Caco-2 (cell line): ENCODE data around the gene LTB4R. TPM values are rescaled to one million over a fixed set of nuclear protein-coding genes. Genes with fewer than 3 reads are reported as not detected.

Experiments used
- Bru-seq: library from RNA; stranded (reverse); fragments of 400-500 nt; gene quantifications from one replicate; lab custom pipeline; 2021; lab: Mats Ljungman, UMichigan
- BruChase-seq, 2 experiments: library from RNA; stranded (reverse); fragments of 400-500 nt; gene quantifications; one replicate each; lab custom pipeline; 2021; lab: Mats Ljungman, UMichigan
- BruUV-seq: library from RNA; stranded (reverse); fragments of 400-500 nt; replicated peaks from 2 replicates; lab custom pipeline; 2021; lab: Mats Ljungman, UMichigan
- CTCF ChIA-PET: fragments of 300-600 bp; sonication (Branson Sonifier 250); formaldehyde crosslinking; loops from one replicate; lab custom pipeline; 2022; ENCODE audit warnings: antibody characterized with exemption; lab: Charles Lee
- POLR2A ChIA-PET: fragments of 300-600 bp; sonication (Branson Sonifier 250); formaldehyde crosslinking; loops from one replicate; lab custom pipeline; 2022; ENCODE audit warnings: antibody characterized with exemption; lab: Charles Lee
- DNase-seq, 2 experiments: peaks; one replicate each; pipeline versions ENCODE4 v3.0.0 to v3.0.0-alpha.2; 2020 to 2022
- H3K27me3 ChIP-seq: replicated peaks from 2 replicates; pipeline ENCODE4 v1.6.0; 2011; ENCODE audit warnings: low read length; ENCODE audit not compliant: control insufficient read depth, insufficient read depth
- H3K36me3 ChIP-seq: 2 replicates; pipeline ENCODE4 v1.5.1; 2011; ENCODE audit warnings: low read length; ENCODE audit not compliant: control insufficient read depth, insufficient read depth
- H3K4me1 ChIP-seq: fragments of 250-450 bp; sonication (Bioruptor Pico); 2 replicates; pipeline ENCODE4 v1.5.1; 2020; ENCODE audit warnings: mild to moderate bottlenecking
- H3K4me3 ChIP-seq: 2 replicates; pipeline ENCODE4 v1.5.1; 2011; ENCODE audit warnings: low read depth, mild to moderate bottlenecking, control low read depth, low read length
- H3K9me3 ChIP-seq: fragments of 250-450 bp; sonication (Bioruptor Pico); 2 replicates; pipeline ENCODE4 v1.5.1; 2020; ENCODE audit warnings: mild to moderate bottlenecking, moderate library complexity
- H3K27ac Mint-ChIP-seq: one replicate; pipeline ENCODE4 v1.8.0; 2022; ENCODE audit warnings: mixed read lengths; ENCODE audit not compliant: unreplicated experiment
- H3K27me3 Mint-ChIP-seq: one replicate; pipeline ENCODE4 v1.8.0; 2022; ENCODE audit warnings: mixed read lengths; ENCODE audit not compliant: insufficient read depth, unreplicated experiment
- H3K36me3 Mint-ChIP-seq: one replicate; pipeline ENCODE4 v1.8.0; 2022; ENCODE audit warnings: mild to moderate bottlenecking, mixed read lengths; ENCODE audit not compliant: insufficient read depth, unreplicated experiment
- H3K4me1 Mint-ChIP-seq: one replicate; pipeline ENCODE4 v1.8.0; 2022; ENCODE audit warnings: low read depth, mixed read lengths; ENCODE audit not compliant: unreplicated experiment
- H3K4me3 Mint-ChIP-seq: one replicate; pipeline ENCODE4 v1.8.0; 2022; ENCODE audit warnings: mild to moderate bottlenecking, moderate library complexity, mixed read lengths; ENCODE audit not compliant: unreplicated experiment
- H3K9me3 Mint-ChIP-seq: one replicate; pipeline ENCODE4 v1.8.0; 2022; ENCODE audit warnings: mixed read lengths; ENCODE audit not compliant: unreplicated experiment
- CTCF ChIP-seq, 2 experiments: fragments of 200-600 bp in 1 of 2; IDR thresholded peaks; 1 replicate in 1 of 2; 2 replicates in 1 of 2; pipeline versions ENCODE4 v1.5.1 to v1.8.0; 2011 to 2022; ENCODE audit warnings: antibody characterized with exemption in 1 of 2, control low read depth in 1 of 2, inconsistent platforms in 1 of 2, low read depth in 1 of 2, low read length in 1 of 2, mild to moderate bottlenecking in 1 of 2, moderate library complexity in 1 of 2; ENCODE audit not compliant: insufficient read depth in 1 of 2, severe bottlenecking in 1 of 2, unreplicated experiment in 1 of 2
- intact Hi-C: fragments of 100-400 bp; cut with micrococcal nuclease; formaldehyde crosslinking; loops from one replicate; pipeline ENCODE4 v1.10.0; 2022; ENCODE audit not compliant: unreplicated experiment
- long read RNA-seq: library from polyadenylated mRNA; stranded (forward); transcript quantifications from one replicate; pipeline ENCODE4 v2.0.0, GENCODE V29; 2022
- total RNA-seq: library from RNA; stranded (reverse); gene quantifications from 2 replicates; pipeline ENCODE4 v1.2.3, GENCODE V29; 2022

The LTB4R gene
- total RNA-seq (7.3 and 7.8 TPM in 2 replicates), Bru-seq, nascent RNA (percentile 70 among the genes with signal in this experiment), BruChase-seq, experiment 1, labeled RNA remaining after a 2-hour chase (percentile 81 among the genes with signal in this experiment), BruChase-seq, experiment 2, labeled RNA remaining after a 6-hour chase (percentile 85 among the genes with signal in this experiment)
- long read RNA-seq, partial matches to known transcripts, result 0 of 4 reads
- long read RNA-seq, other reads (novel, unspliced or antisense), result 2 of 4 reads

- Mint-ChIP-seq H3K4me3 (no peak within 1 kb of the TSS), H3K9me3 (no peaks in the 10 kb centered on the region), H3K36me3 (peaks cover 32% of the 10 kb centered on the region), H3K4me1 (peaks cover 27% of the 10 kb centered on the region), H3K27ac (no peak within 1 kb of the TSS), H3K27me3 (no peaks in the 10 kb centered on the region)
- intact Hi-C loops, result no loop called here
- no peak for DNase-seq
- Histone ChIP-seq H3K4me1 (peaks cover 25% of the 10 kb centered on the region), H3K9me3 (no peaks in the 10 kb centered on the region), H3K27me3 (no peaks in the 10 kb centered on the region), H3K4me3 (no peak within 1 kb of the TSS), H3K36me3 (peaks cover 3% of the 10 kb centered on the region)
- ChIA-PET POLR2A (no interaction called here), CTCF (interaction anchor here (4.3 kb wide), 1 partner anchor 69 kb away, joined by 42 read pairs; the partner anchor contains the start of gene TINF2)
- BruUV-seq, result no TSS peak
- no peak for TF ChIP-seq CTCF (IDR thresholded peaks at IDR 0.05; ENCODE audit: insufficient read depth in 1 of 2, low read depth in 1 of 2, low read length in 1 of 2, severe bottlenecking in 1 of 2, unreplicated experiment in 1 of 2)
Measured at GRCh38 chr14:24310646-24311604, at the start of gene LTB4R. TSS of gene LTB4R (plus strand) at chr14:24311502. CDS start at chr14:24315652, 4,150 bp downstream.

- H3K4me1 ChIP-seq, result peaks cover 12% of the 10 kb centered on the region; the same call in 1 of the 2 replicates
- H3K4me3 ChIP-seq, result no peak overlapping the region
- no peak for TF ChIP-seq CTCF (IDR thresholded peaks at IDR 0.05; ENCODE audit: insufficient read depth in 1 of 2, low read depth in 1 of 2, low read length in 1 of 2, severe bottlenecking in 1 of 2, unreplicated experiment in 1 of 2)
- no peaks in the 10 kb centered on the region for H3K9me3 Mint-ChIP-seq
- ChIA-PET POLR2A (interaction anchor here (1.1 kb wide), 1 partner anchor 9 kb away, joined by 4 read pairs; the partner anchor contains the start of gene RABGGTA), CTCF (interaction anchor here (1.7 kb wide), 1 partner anchor 9 kb away, joined by 3 read pairs; no protein-coding TSS in a partner anchor)
- H3K4me1 Mint-ChIP-seq, result no peaks in the 10 kb centered on the region
- intact Hi-C loops, result no loop called here
- peaks cover under 1% of the 10 kb centered on the region for H3K36me3 Mint-ChIP-seq
- no peaks in the 10 kb centered on the region for H3K9me3 ChIP-seq
- BruUV-seq, result no TSS peak
- H3K36me3 ChIP-seq, result no peaks in the 10 kb centered on the region
- no peak for DNase-seq
- no peak overlapping the region for H3K27ac Mint-ChIP-seq
- H3K27me3 Mint-ChIP-seq, result no peaks in the 10 kb centered on the region
- no peaks in the 10 kb centered on the region for H3K27me3 ChIP-seq
- H3K4me3 Mint-ChIP-seq, result no peak overlapping the region
Measured at GRCh38 chr14:24261969-24262327, 49.4 kb upstream of the LTB4R start.
